ENCODE data around the gene TTLL11.
A peak's percentile ranks its signal among the peaks of the same experiment; 100 is the strongest.

DNA sequence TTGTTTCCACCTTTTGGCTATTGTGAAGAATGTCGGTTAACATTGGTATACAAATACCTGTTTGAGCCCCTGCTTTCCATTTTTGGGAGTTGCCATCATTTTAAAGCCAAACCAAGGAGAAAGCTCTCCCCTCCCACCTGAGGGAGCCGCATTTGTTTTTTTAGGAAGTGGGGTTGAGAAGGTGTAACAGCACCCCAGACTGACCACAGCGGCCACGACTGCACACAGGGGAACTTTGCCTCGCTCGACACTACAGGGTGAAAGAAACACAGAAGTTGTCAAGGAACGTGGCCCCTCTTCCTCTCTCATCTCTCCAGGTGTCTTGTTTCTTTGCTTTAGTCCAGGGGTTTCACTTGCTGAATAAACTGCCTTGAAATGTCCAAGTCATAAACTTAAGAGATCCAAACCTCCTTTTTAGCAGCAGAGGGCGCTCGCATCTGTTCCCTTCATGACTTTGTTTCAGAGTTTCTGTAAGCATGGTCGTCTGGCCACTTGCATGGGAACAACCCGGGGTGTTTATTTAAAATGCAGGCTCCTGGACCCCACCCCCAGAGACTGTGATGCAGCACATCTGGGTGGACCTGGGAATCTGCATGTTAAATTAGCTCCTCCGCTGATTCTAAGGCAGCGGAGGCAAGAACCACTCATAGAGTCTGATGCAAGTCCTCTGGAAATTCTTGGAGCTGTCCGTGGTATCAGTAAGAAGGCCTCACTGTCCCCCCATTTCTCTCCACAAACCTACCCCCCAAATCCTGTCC lies 2.1 kb upstream of the TTLL11 start:
- TF ChIP-seq, protein P1, sequence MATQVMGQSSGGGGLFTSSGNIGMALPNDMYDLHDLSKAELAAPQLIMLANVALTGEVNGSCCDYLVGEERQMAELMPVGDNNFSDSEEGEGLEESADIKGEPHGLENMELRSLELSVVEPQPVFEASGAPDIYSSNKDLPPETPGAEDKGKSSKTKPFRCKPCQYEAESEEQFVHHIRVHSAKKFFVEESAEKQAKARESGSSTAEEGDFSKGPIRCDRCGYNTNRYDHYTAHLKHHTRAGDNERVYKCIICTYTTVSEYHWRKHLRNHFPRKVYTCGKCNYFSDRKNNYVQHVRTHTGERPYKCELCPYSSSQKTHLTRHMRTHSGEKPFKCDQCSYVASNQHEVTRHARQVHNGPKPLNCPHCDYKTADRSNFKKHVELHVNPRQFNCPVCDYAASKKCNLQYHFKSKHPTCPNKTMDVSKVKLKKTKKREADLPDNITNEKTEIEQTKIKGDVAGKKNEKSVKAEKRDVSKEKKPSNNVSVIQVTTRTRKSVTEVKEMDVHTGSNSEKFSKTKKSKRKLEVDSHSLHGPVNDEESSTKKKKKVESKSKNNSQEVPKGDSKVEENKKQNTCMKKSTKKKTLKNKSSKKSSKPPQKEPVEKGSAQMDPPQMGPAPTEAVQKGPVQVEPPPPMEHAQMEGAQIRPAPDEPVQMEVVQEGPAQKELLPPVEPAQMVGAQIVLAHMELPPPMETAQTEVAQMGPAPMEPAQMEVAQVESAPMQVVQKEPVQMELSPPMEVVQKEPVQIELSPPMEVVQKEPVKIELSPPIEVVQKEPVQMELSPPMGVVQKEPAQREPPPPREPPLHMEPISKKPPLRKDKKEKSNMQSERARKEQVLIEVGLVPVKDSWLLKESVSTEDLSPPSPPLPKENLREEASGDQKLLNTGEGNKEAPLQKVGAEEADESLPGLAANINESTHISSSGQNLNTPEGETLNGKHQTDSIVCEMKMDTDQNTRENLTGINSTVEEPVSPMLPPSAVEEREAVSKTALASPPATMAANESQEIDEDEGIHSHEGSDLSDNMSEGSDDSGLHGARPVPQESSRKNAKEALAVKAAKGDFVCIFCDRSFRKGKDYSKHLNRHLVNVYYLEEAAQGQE (IDR thresholded peaks at IDR 0.05; ENCODE audit: low read depth), result peak; percentile 84
- TF ChIP-seq EP300 (IDR thresholded peaks at IDR 0.05; ENCODE audit: borderline replicate concordance) (no peak), TEAD4 (IDR thresholded peaks at IDR 0.05) (peak; percentile 38; the same call in 1 of the 2 replicates), ZBTB7A (IDR thresholded peaks at IDR 0.05; ENCODE audit: low read depth) (no peak), TAF1 (IDR thresholded peaks at IDR 0.05; ENCODE audit: low read depth) (no peak), NFIC (IDR thresholded peaks at IDR 0.05) (no peak), TCF12 (IDR thresholded peaks at IDR 0.05; ENCODE audit: low read depth) (no peak)
- TF ChIP-seq, protein P2, sequence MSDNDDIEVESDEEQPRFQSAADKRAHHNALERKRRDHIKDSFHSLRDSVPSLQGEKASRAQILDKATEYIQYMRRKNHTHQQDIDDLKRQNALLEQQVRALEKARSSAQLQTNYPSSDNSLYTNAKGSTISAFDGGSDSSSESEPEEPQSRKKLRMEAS (IDR thresholded peaks at IDR 0.05), result no peak

All from Ishikawa (cell line).